DMS114 treated with DMSO at 0.1 percent for 48 hours (cell line): ENCODE measurements around the gene DCBLD2.

Source experiments
- DNase-seq: peaks from one replicate; lab custom pipeline; 2025; ENCODE audit not compliant: unreplicated experiment; lab: John Stamatoyannopoulos, UW

Gene DCBLD2

DNA sequence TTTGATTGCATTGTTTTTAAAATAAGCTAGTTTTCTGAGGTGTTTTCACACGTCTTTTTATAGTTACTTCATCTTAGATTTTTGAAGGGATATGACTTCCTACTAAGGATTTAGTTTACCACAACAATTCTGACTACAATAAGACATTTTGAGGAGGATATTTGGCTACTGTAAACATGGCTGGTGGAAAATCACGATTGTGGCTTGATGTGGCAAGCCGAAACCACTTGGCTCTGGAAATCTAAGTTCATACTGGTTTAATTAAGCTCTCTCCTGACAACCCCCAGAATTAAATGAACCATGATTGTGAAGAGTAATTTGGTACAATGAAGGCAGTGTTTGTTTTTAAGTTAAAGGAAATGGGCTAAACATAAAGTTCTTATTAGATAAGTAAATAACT is 107.5 kb downstream of the DCBLD2 start:
- no peak for DNase-seq

GRCh38 chr3:98791341-98792325 is 109.9 kb downstream of the DCBLD2 start:
- DNase-seq = no peak

DNA sequence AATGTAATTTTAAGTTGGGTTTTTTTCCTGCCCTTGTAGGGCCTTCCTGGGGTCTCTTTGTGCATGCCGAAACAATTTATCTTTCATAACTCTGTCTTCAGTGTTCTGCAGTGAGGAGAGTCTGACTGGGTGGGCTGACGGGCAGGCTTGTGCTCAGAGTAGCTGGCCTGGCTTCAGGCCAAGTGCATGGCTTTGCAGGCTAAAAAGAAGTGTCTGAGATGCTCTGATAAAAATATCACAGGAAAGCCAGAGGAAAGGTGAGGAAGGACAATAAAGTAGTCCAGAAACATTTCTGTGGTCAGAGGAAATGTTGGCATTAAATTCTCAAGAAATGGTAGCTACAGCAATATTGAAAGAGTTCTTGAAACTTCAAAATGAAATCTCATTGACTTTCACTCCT is 112.8 kb downstream of the DCBLD2 start:
- no peak for DNase-seq

DNA sequence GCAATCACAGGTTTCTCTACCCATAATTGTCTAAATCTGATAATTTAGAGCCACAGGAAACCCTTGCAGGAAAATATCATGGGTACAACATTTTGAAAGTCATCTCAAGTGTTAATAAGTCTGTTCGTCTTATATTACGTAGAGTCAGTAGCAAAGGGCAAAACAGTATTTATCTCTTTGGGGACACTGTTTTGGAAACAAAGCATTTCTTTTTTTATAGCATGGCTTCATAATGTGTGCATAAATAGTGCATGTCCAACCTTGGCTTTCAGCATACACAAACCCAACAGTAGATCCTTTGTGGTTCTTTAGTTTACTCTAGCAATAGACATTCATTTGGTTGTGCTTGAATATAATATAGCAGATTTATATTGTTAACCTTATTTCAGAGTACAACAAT is 114.3 kb downstream of the DCBLD2 start:
- DNase-seq = no peak

DNA sequence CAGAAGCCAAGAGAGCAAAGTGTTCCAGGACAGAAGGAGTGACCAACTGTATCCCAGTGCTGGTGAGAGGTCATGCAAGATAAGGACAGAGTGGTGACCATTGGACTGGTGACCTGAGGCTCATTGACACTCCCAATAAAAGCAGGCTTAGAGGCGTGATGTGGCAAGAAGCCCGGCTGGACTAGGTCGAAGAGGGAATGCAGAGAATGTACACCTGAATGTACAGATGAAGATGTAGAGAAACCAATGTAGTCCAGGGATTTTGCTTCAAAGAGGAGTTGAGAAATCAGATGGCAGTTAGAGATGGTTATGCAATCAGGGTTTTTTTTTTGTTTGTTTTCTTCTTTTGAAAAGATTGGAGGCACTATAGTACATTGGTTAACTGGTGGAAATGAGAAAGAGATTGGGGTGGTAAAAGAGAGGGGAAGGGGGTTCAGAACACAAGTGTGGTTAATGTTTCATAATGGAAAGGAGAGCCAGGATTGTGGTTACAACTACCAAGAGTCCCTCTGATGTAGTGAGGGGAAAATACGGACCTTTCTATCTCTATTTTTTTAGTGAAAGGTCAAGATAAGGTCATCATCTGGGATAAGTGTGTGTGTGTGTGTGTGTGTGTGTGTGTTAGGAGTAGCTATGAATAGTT is 115.0 kb downstream of the DCBLD2 start:
- no peak for DNase-seq

GRCh38 chr3:98784666-98785600 is 116.6 kb downstream of the DCBLD2 start:
- DNase-seq = no peak

DNA sequence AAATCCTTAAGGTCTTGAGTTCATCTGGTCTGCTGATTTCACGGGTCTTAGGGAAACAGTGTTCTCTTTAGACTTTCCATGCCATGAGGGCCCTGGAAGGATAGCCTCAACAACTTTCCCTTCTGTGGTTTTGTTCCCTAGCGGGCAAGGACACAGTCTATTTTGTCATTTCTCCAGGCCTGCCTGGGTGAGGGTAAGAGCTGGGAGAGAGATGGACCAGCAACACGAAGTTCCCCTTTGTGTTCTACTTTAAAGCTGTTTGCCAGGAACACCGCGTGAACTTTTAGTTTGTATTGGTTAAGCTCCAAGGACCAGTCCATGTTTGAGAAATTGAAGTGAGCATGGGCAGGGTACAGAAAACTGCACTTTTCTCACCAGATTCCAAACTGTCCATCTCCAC is 117.5 kb downstream of the DCBLD2 start:
- no peak for DNase-seq

DNA sequence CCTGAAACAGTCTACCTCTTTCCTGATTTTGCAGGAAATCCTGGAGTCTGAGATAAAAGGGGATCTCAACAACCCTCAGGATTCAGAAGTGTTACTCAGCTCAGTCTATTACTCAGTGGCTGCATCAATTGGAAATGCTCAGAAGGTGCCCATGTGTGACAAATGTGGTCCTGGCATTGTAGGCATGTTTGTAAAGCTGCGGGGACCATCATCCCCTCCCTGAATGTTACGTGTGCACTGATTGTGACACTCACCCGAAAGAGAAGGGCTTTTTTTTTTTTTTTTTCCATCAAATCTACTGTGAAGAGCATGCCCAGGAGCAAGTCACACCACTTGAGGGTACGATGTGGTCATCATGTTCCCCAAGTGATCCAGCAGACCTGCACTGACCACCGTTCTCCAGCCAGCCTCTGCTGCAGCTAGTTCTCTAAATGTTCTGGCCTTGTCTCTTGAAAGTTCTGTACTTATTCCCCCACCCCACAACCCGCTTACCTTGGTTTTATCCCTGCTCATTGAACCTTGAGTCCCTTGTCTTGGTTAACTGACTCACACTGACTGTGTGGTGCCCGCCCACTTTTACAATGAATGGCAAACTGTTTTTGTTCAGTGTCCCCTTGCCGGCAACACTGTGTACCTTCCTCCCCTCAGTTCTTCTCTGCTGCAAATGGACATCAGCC is 118.5 kb downstream of the DCBLD2 start:
- DNase-seq = no peak

GRCh38 chr3:98780343-98780742 is 121.2 kb downstream of the DCBLD2 start:
- DNase-seq = no peak

- no peak for DNase-seq
Measured at GRCh38 chr3:98779541-98780335, 121.8 kb downstream of the DCBLD2 start.

DNA sequence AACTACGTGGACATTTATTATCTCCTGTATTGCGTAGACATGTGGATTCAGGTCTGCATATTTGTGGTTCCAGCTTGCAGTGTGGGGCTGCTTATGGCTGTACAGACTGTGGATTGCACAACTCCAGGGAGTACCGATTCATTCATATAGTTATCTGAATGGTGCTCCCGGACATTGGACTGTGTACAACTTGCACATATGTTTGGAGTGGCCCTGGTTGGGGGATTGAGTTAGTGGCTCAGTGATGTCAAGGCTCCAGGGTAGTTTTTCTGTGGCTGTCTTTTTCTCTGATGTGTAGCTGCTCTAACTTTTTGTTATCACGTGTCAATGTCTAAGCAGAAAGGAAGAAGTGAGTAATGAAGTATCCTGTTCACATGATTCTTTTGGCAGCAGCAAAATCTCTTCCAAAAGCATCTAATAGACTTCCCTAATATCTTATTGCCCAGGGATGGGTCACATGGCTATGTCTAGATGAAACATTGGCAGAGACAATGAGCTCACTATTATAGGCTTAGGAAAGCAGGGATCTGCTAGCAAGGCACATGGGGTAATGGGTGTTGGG is 122.6 kb downstream of the DCBLD2 start:
- no peak for DNase-seq

- no peak for DNase-seq
Measured at GRCh38 chr3:98778383-98778782, 123.1 kb downstream of the DCBLD2 start.

GRCh38 chr3:98777801-98778220 is 123.7 kb downstream of the DCBLD2 start:
- no peak for DNase-seq

- no peak for DNase-seq
Measured at GRCh38 chr3:98777286-98777685, 124.2 kb downstream of the DCBLD2 start.

GRCh38 chr3:98776140-98776493 is 125.4 kb downstream of the DCBLD2 start:
- DNase-seq = no peak

GRCh38 chr3:98775459-98776139 is 125.9 kb downstream of the DCBLD2 start:
- DNase-seq = no peak

DNA sequence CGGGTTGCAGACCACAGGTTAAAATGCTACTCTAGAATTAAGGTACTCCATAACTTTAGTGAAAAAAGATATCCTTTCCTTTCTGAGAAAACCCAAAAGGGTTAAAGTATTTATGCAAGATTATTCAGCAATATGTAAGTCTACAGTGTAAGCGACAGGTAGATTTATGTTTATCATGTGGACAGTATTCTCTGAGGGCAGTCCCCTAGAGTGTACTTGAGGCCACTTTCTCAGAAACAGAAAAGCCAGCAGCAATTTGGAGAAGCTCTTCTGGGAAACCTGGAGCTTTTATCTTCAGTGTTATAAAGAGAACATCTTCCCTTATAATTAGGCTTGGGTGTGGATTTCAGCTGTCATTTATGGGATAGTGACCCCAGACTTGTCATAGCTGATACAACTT is 129.5 kb downstream of the DCBLD2 start:
- DNase-seq = no peak

DNA sequence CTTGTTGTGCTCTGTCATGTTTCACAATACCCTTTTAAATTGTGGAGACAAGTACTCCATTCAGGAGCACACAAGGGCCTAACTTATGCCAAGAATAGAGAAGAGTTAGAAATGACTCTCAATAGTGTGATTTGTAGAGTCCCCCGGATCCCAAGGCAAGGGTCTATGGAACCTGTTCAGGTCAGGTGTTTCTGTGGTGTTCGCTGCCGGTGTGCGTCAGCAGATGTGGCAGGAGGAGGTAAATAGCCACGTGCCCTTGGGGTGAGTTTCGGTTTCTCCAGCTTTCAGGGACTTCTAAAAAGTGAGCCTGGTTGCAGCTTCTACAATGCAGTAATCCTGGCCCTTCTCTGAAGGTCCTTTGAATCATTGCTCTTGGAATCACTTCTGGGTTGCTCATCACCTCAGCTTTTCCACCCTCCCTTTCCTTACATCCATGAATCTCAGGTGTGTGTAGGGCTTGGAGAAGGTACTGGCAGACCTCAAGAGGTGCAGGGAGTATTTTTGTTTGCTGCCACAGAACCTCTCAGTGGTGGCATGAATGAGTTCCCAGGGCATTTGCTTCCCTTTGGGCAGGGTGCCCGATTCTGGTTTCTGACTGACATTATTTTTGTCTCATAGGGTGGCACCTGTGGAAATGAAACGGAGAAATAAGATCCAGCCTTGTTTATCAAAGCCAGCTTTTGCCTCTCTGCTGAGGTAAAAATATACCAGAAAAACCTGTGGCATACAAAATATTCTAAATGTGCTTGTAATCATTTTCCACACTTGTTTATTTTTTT is 131.0 kb downstream of the DCBLD2 start:
- DNase-seq = no peak
